GM19452 (cell line): ENCODE measurements around the gene IDUA.
A peak's percentile ranks its signal among the peaks of the same experiment; 100 is the strongest.
"Not testable (repeated sequence)": the region's sequence is repeated elsewhere in the genome, so short reads cannot be mapped to it uniquely, and the experiment has no call there.

Experiments used
- ATAC-seq: cut with Tn5 transposase; IDR thresholded peaks from one replicate; pipeline ENCODE4 v1.9.1; 2021; ENCODE audit not compliant: unreplicated experiment

Gene IDUA

GRCh38 chr4:966266-967112 lies 20.4 kb upstream of the IDUA start:
- no peak for ATAC-seq

GRCh38 chr4:967113-968104 lies 19.4 kb upstream of the IDUA start:
- no peak for ATAC-seq

- no peak for ATAC-seq
Observed at GRCh38 chr4:968221-968620, 18.6 kb upstream of the IDUA start.

- no peak for ATAC-seq
Observed at GRCh38 chr4:968621-969394, 18.0 kb upstream of the IDUA start.

- no peak for ATAC-seq
Observed at GRCh38 chr4:970046-970745, 16.6 kb upstream of the IDUA start.

- no peak for ATAC-seq
Observed at GRCh38 chr4:970854-971520, 15.9 kb upstream of the IDUA start.

GRCh38 chr4:971666-972500 lies 15.0 kb upstream of the IDUA start:
- no peak for ATAC-seq

- ATAC-seq: peak; percentile 38
Observed at GRCh38 chr4:972651-973424, 14.0 kb upstream of the IDUA start.

GRCh38 chr4:973431-974397 lies 13.1 kb upstream of the IDUA start, which contains the start of gene DGKQ:
Gene DGKQ, minus strand, starts transcription at chr4:973569. Its CDS starts 87 bp downstream, at chr4:973482.
- ATAC-seq: peak; percentile 70

- ATAC-seq: no peak
Observed at GRCh38 chr4:974668-975067, 12.2 kb upstream of the IDUA start.

- ATAC-seq: not testable (repeated sequence)
Observed at GRCh38 chr4:976016-976415, 10.8 kb upstream of the IDUA start.

- no peak for ATAC-seq
Observed at GRCh38 chr4:978957-979701, 7.7 kb upstream of the IDUA start.

GRCh38 chr4:982291-982690 lies 4.6 kb upstream of the IDUA start:
- ATAC-seq: no peak

- no peak for ATAC-seq
Observed at GRCh38 chr4:982814-983213, 4.0 kb upstream of the IDUA start.

- no peak for ATAC-seq
Observed at GRCh38 chr4:984336-985054, 2.3 kb upstream of the IDUA start.
